ENCODE results near the gene COL28A1.

The COL28A1 gene

DNA sequence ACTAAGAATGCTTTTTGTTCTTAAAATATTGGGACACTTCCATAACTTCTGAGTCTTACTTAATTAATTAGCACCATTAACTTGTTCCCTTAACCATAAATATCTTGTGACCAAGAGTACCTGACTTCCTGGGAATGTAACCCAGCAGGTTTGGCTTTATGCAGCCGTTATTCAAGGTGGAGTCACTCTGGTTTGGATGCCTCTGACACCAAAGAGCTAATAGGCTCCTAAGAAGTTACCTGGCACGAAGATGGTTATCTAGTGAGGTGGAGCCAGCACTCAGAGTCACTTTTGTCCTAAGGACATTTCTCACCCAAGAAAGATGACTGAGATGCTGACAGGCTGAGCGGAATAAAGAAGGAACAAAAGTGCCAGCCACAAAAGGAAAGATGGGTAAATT is 181.0 kb downstream of the COL28A1 start:
- Mint-ChIP-seq H3K4me3 (no peak overlapping the region), H3K9me3 (no peaks in the 10 kb centered on the region)

DNA sequence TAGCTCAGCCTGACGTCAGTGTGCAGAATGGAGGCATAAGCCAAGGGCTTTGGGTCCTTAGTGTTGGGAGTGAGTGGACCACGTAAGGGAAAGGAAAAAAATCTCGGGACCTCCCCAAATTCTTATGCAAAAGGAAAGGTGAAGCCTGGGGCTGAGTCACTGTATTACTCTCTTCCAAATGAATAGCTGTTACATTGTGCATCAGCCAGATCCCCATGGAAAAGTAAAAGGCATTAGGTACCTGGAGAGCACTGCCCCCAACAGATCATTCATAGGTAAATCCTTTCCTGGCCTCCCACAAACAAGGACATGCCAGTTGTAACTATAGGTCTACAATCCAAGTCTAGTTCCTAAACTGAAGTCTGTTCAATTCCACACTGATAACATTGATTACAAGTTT is 182.8 kb downstream of the COL28A1 start:
- Mint-ChIP-seq H3K27me3 (no peaks in the 10 kb centered on the region), H3K4me1 (no peaks in the 10 kb centered on the region), H3K36me3 (ENCODE audit: low read depth) (no peaks in the 10 kb centered on the region), H3K9me3 (no peaks in the 10 kb centered on the region), H3K27ac (no peak overlapping the region), H3K4me3 (no peak overlapping the region)
- ATAC-seq (no peak), DNase-seq (no peak)

More for the DNA sequence above, 181.0 kb downstream of the COL28A1 start:
- Mint-ChIP-seq H3K27ac (no peak overlapping the region), H3K27me3 (no peaks in the 10 kb centered on the region), H3K4me1 (no peaks in the 10 kb centered on the region), H3K36me3 (ENCODE audit: low read depth) (no peaks in the 10 kb centered on the region)
- no peak for DNase-seq
- ATAC-seq: no peak

DNA sequence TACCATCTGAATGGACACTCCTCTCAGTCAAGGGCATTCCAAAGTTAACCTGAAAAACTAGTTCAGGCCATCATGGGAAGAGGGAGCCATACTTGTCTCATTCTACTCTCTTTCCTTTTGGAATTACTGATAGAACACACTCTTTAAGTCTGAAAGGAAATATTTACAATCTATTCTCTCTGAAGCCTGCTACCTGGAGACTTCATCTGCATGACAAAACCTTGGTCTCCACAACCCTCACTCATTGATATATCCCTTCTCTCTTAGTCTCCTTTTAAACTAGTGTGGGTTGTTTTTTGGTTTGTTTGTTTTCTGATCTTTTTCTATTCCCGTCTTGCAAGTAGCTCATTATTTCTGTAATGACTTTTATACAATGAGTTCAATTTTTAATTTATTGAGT is 183.8 kb downstream of the COL28A1 start:
- H3K4me3 Mint-ChIP-seq: no peak overlapping the region
- H3K9me3 Mint-ChIP-seq: no peaks in the 10 kb centered on the region
- H3K27ac Mint-ChIP-seq: no peak overlapping the region
- H3K27me3 Mint-ChIP-seq: no peaks in the 10 kb centered on the region
- ATAC-seq (no peak), DNase-seq (no peak)
- H3K4me1 Mint-ChIP-seq: no peaks in the 10 kb centered on the region
- no peaks in the 10 kb centered on the region for H3K36me3 Mint-ChIP-seq (ENCODE audit: low read depth)

- no peak overlapping the region for H3K27ac Mint-ChIP-seq
- no peaks in the 10 kb centered on the region for H3K4me1 Mint-ChIP-seq
- no peak overlapping the region for H3K4me3 Mint-ChIP-seq
- DNase-seq (no peak), ATAC-seq (no peak)
- H3K27me3 Mint-ChIP-seq: peaks cover 1% of the 10 kb centered on the region
- no peaks in the 10 kb centered on the region for H3K9me3 Mint-ChIP-seq
- no peaks in the 10 kb centered on the region for H3K36me3 Mint-ChIP-seq (ENCODE audit: low read depth)
Observed at GRCh38 chr7:7351156-7351555, 184.5 kb downstream of the COL28A1 start.

GRCh38 chr7:7349156-7349555 is 186.5 kb downstream of the COL28A1 start:
- peaks cover 4% of the 10 kb centered on the region for H3K27me3 Mint-ChIP-seq
- ATAC-seq (no peak), DNase-seq (no peak)
- H3K27ac Mint-ChIP-seq: no peak overlapping the region
- H3K9me3 Mint-ChIP-seq: no peaks in the 10 kb centered on the region
- no peaks in the 10 kb centered on the region for H3K4me1 Mint-ChIP-seq
- no peak overlapping the region for H3K4me3 Mint-ChIP-seq
- H3K36me3 Mint-ChIP-seq (ENCODE audit: low read depth): no peaks in the 10 kb centered on the region

DNA sequence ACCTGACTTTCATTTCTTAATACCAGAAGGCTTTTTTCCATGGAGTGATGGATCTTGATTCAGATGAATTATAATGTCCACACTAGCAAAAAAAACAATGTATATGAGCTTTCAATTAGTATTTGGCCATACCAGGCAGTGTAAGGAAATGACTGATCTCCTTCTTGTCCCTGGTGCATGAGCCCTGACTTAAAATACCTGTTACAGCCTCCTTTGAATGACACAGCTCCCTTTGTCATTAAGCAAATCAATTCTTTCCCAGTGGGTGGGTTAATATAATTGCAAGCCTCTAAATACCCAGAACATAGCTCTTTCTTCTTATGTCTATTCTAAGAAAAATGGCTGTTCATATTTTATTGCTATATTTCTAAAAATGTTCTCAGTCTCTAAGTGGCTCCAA is 188.6 kb downstream of the COL28A1 start:
- ATAC-seq: no peak
- DNase-seq: no peak
- Mint-ChIP-seq H3K27ac (no peak overlapping the region), H3K27me3 (peaks cover 6% of the 10 kb centered on the region), H3K36me3 (ENCODE audit: low read depth) (no peaks in the 10 kb centered on the region), H3K9me3 (no peaks in the 10 kb centered on the region), H3K4me3 (no peak overlapping the region), H3K4me1 (no peaks in the 10 kb centered on the region)

DNA sequence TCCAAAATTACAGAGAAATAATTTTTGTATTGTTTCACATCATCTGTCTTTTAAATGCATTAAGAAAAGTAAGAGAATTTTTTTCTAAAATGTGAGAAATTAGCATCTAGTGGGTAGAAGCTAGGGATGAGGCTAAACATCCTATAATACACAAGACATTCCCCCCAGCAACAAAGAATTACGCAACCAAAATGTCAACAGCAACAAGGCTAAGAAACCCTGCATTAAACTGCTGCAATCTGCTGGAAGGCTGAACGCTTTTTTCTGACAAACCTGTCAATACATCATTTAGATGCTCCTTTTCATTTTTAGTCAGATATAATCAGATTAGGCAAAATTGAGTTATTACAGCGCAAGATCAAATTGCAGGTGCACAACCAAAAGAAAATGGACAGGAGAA is 191.1 kb downstream of the COL28A1 start:
- H3K9me3 Mint-ChIP-seq: no peaks in the 10 kb centered on the region
- H3K36me3 Mint-ChIP-seq (ENCODE audit: low read depth): no peaks in the 10 kb centered on the region
- no peak overlapping the region for H3K4me3 Mint-ChIP-seq
- DNase-seq (no peak), ATAC-seq (no peak)
- no peaks in the 10 kb centered on the region for H3K4me1 Mint-ChIP-seq
- H3K27me3 Mint-ChIP-seq: peaks cover 6% of the 10 kb centered on the region
- H3K27ac Mint-ChIP-seq: no peak overlapping the region

GRCh38 chr7:7335909-7336308 is 199.8 kb downstream of the COL28A1 start:
- H3K27me3 Mint-ChIP-seq: peaks cover 2% of the 10 kb centered on the region
- H3K36me3 Mint-ChIP-seq (ENCODE audit: low read depth): peaks cover 1% of the 10 kb centered on the region
- no peak overlapping the region for H3K4me3 Mint-ChIP-seq
- H3K27ac Mint-ChIP-seq: no peak overlapping the region
- H3K4me1 Mint-ChIP-seq: peaks cover 12% of the 10 kb centered on the region
- ATAC-seq: no peak
- peaks cover 6% of the 10 kb centered on the region for H3K9me3 Mint-ChIP-seq
- DNase-seq: no peak

DNA sequence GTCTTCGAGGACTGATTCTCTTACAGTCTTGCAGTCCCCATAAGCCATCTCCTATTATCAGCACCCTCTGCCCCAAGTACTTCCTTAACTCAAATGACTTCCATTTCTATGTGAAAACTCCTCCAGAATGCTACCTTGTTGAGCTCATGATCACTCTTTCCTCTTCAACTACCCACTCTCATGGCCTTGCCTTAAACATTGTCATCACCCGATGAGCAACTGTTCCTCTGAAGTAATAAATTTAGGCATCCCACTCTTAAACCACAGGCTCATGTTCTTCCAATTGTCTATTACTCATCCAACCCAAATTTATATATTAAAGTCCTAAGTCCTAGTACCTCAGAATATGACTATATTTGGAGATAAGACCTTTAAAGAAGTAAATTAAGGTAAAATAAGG is 200.5 kb downstream of the COL28A1 start:
- ATAC-seq (peak; percentile 71), DNase-seq (no peak)
- H3K4me3 Mint-ChIP-seq: no peak overlapping the region
- peaks cover 6% of the 10 kb centered on the region for H3K9me3 Mint-ChIP-seq
- H3K27ac Mint-ChIP-seq: no peak overlapping the region
- H3K36me3 Mint-ChIP-seq (ENCODE audit: low read depth): peaks cover 1% of the 10 kb centered on the region
- H3K27me3 Mint-ChIP-seq: peaks cover 3% of the 10 kb centered on the region
- H3K4me1 Mint-ChIP-seq: peaks cover 12% of the 10 kb centered on the region

- H3K27me3 Mint-ChIP-seq: peaks cover 3% of the 10 kb centered on the region
- H3K4me1 Mint-ChIP-seq: peaks cover 12% of the 10 kb centered on the region
- H3K27ac Mint-ChIP-seq: no peak overlapping the region
- peaks cover 6% of the 10 kb centered on the region for H3K9me3 Mint-ChIP-seq
- H3K4me3 Mint-ChIP-seq: no peak overlapping the region
- peaks cover 1% of the 10 kb centered on the region for H3K36me3 Mint-ChIP-seq (ENCODE audit: low read depth)
- ATAC-seq (no peak), DNase-seq (no peak)
Observed at GRCh38 chr7:7333610-7334009, 202.1 kb downstream of the COL28A1 start.

DNA sequence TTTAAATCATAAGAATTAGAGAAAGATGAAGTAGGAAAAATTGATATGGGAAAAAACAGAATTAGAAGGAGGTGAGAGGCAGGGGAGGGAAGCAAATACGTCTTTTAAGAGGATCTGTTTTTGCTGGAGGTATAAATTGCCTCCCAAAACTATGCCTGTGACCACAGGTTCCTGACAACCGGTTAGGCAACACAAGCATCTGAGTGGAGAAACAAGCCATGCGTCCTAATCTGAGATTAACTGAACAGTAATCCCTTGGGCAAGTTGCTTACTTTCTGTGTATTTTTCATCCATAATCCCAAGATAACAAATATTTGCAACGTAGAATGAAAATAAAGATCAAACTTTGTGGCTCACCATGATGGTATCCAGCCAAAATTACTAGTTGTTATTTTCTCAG is 204.2 kb downstream of the COL28A1 start:
- ATAC-seq (no peak), DNase-seq (no peak)
- no peak overlapping the region for H3K27ac Mint-ChIP-seq
- H3K36me3 Mint-ChIP-seq (ENCODE audit: low read depth): peaks cover 1% of the 10 kb centered on the region
- H3K27me3 Mint-ChIP-seq: peaks cover 3% of the 10 kb centered on the region
- H3K4me3 Mint-ChIP-seq: no peak overlapping the region
- H3K4me1 Mint-ChIP-seq: peaks cover 12% of the 10 kb centered on the region
- peaks cover 6% of the 10 kb centered on the region for H3K9me3 Mint-ChIP-seq

DNA sequence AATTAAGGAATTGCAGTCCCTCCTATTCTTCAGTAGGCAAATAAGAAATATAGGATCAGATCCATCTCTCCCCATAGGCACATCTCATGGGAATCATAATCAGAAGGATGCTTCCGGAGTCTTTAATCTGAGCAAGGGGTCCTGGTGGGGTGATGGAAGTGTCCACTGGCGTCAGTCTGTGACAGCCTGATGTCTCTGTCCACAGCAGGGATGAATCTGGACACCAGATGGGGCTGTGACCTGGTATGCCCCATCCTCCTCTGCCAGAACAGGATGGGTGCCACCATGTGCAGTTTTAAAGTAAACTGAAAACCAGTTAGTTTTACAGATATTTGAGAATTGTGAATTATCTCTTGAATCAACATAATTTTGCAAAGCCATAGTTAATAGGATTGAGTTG is 204.7 kb downstream of the COL28A1 start:
- Mint-ChIP-seq H3K9me3 (peaks cover 2% of the 10 kb centered on the region), H3K4me3 (no peak overlapping the region), H3K27me3 (peaks cover 3% of the 10 kb centered on the region), H3K27ac (no peak overlapping the region), H3K4me1 (peaks cover 12% of the 10 kb centered on the region), H3K36me3 (ENCODE audit: low read depth) (peaks cover 1% of the 10 kb centered on the region)
- no peak for DNase-seq
- no peak for ATAC-seq

- H3K27me3 Mint-ChIP-seq: peaks cover 3% of the 10 kb centered on the region
- ATAC-seq: no peak
- no peak overlapping the region for H3K27ac Mint-ChIP-seq
- no peak for DNase-seq
- H3K4me3 Mint-ChIP-seq: no peak overlapping the region
- no peaks in the 10 kb centered on the region for H3K9me3 Mint-ChIP-seq
- H3K36me3 Mint-ChIP-seq (ENCODE audit: low read depth): peaks cover 1% of the 10 kb centered on the region
- H3K4me1 Mint-ChIP-seq: peaks cover 4% of the 10 kb centered on the region
Observed at GRCh38 chr7:7329326-7329725, 206.3 kb downstream of the COL28A1 start.

DNA sequence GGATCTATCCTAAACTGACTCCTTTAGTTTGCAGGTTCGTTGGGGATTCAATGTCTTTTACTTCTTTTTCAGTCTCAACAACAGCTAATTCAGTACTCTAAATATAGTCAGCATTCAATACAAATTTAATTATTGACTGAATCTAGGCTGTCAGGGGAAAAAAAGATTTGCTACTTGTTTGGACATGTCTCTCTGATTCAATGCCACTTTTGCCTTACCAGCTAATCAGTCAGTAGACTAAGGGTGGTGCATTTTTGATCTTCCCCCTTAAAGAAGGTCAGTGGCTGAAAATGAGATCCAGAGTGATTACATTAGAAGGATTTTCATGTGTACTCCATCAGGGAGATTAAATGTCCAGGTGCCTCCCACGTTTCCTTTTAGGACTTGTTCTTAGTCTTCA is 208.2 kb downstream of the COL28A1 start:
- Mint-ChIP-seq H3K9me3 (no peaks in the 10 kb centered on the region), H3K27me3 (peaks cover 2% of the 10 kb centered on the region), H3K36me3 (ENCODE audit: low read depth) (no peaks in the 10 kb centered on the region), H3K4me3 (no peak overlapping the region), H3K4me1 (no peaks in the 10 kb centered on the region), H3K27ac (no peak overlapping the region)
- DNase-seq: no peak
- no peak for ATAC-seq

- Mint-ChIP-seq H3K4me1 (no peaks in the 10 kb centered on the region), H3K27me3 (no peaks in the 10 kb centered on the region), H3K36me3 (ENCODE audit: low read depth) (no peaks in the 10 kb centered on the region)
Observed at GRCh38 chr7:7324698-7325097, 211.0 kb downstream of the COL28A1 start.

GRCh38 chr7:7323921-7324320 is 211.8 kb downstream of the COL28A1 start:
- DNase-seq (no peak), ATAC-seq (no peak)
- Mint-ChIP-seq H3K4me1 (no peaks in the 10 kb centered on the region), H3K36me3 (ENCODE audit: low read depth) (no peaks in the 10 kb centered on the region), H3K27ac (no peak overlapping the region), H3K4me3 (no peak overlapping the region), H3K9me3 (no peaks in the 10 kb centered on the region), H3K27me3 (no peaks in the 10 kb centered on the region)

More at GRCh38 chr7:7324698-7325097, 211.0 kb downstream of the COL28A1 start:
- Mint-ChIP-seq H3K9me3 (no peaks in the 10 kb centered on the region), H3K4me3 (no peak overlapping the region), H3K27ac (no peak overlapping the region)
- DNase-seq (no peak), ATAC-seq (no peak)
